ENCODE measurements around the gene MICOS13.

Gene MICOS13

DNA sequence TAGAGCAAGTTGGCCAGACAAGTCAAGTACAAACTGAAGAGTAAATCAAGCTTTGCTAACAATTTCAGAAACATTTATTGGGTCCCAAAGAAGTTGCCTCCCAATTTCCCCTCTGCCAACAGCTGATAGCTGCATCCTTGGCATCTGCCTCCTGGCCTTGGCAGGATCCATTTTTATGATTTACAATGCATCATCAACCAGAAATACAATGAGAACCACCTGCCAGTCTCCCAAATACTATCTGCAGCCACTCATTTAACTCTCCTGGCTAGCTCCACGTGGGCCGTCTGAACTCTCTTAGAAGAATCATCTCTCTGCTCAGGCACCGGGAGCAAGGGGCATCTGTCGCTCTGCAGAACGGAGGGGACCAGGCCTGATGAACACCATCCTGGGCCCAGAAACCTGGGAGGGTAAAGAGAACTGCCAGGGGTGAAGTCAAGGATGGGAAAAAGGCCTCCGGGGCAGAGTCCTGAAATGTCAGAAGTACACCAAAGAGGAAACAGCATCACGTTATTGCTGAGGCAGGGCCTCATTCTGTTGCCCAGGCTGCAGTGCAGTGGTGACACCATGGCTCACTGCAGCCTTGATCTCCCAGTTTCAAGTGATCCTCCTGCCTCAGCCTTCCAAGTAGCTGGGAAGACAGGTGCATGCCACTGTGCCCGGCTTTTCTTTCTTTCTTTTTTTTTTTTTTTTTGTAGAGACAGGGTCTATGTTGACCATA lies 37.1 kb upstream of the MICOS13 start:
- Histone ChIP-seq H3K27ac (ENCODE audit: low read depth, low read length) (no peak overlapping the region), H3K4me3 (ENCODE audit: low read length) (peak overlapping the region; percentile 73), H3K79me2 (ENCODE audit: control insufficient read depth, low read length) (peaks cover 67% of the 10 kb centered on the region), H3K4me1 (ENCODE audit: control insufficient read depth, low read length) (peaks cover 24% of the 10 kb centered on the region), H3K27me3 (ENCODE audit: control insufficient read depth, low read length) (no peaks in the 10 kb centered on the region), H3F3A (ENCODE audit: control insufficient read depth, insufficient read depth) (no peaks in the 10 kb centered on the region), H3K36me3 (ENCODE audit: control insufficient read depth, low read length) (peaks cover 63% of the 10 kb centered on the region), H4K20me1 (ENCODE audit: control insufficient read depth, insufficient read depth, low read depth, low read length) (peaks cover 9% of the 10 kb centered on the region; the same call in 1 of the 2 replicates), H3K9me3 (ENCODE audit: control insufficient read depth, insufficient read depth, low read length) (no peaks in the 10 kb centered on the region), H3K9me2 (replicated peaks; ENCODE audit: control insufficient read depth, low read length) (no peaks in the 10 kb centered on the region), H3K4me2 (ENCODE audit: low read length) (peak overlapping the region; percentile 69)
- TF ChIP-seq EZH2phosphoT487 (IDR thresholded peaks at IDR 0.05; ENCODE audit: borderline replicate concordance, low read length), result no peak
- TF ChIP-seq, protein P1, sequence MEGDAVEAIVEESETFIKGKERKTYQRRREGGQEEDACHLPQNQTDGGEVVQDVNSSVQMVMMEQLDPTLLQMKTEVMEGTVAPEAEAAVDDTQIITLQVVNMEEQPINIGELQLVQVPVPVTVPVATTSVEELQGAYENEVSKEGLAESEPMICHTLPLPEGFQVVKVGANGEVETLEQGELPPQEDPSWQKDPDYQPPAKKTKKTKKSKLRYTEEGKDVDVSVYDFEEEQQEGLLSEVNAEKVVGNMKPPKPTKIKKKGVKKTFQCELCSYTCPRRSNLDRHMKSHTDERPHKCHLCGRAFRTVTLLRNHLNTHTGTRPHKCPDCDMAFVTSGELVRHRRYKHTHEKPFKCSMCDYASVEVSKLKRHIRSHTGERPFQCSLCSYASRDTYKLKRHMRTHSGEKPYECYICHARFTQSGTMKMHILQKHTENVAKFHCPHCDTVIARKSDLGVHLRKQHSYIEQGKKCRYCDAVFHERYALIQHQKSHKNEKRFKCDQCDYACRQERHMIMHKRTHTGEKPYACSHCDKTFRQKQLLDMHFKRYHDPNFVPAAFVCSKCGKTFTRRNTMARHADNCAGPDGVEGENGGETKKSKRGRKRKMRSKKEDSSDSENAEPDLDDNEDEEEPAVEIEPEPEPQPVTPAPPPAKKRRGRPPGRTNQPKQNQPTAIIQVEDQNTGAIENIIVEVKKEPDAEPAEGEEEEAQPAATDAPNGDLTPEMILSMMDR (IDR thresholded peaks at IDR 0.05; ENCODE audit: low read depth, low read length, poor library complexity, severe bottlenecking), result no peak

DNA sequence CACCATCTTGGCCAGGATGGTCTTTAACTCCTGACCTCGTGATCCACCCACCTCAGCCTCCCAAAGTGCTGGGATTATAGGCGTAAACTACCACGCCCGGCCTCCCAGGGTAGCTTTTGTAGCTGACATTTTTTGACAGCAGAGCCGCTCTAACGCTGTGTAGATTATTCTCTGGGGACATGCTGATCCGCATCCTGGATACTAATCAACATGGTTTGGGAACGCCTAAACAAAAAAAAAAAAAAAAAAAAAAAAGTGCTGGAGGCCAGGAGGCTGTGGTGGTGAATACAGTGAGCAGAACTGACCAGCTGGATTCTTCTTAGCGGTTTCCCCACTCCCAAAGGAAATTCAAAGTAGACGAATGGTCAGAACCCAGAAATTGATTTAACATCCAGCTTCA lies 34.5 kb upstream of the MICOS13 start:
- Histone ChIP-seq H3K4me1 (ENCODE audit: control insufficient read depth, low read length) (peaks cover 15% of the 10 kb centered on the region), H3K4me3 (ENCODE audit: low read length) (no peak overlapping the region), H3K79me2 (ENCODE audit: control insufficient read depth, low read length) (peaks cover 73% of the 10 kb centered on the region), H3K4me2 (ENCODE audit: low read length) (no peak overlapping the region), H3K27ac (ENCODE audit: low read depth, low read length) (no peak overlapping the region), H3K36me3 (ENCODE audit: control insufficient read depth, low read length) (peaks cover 84% of the 10 kb centered on the region), H3F3A (ENCODE audit: control insufficient read depth, insufficient read depth) (no peaks in the 10 kb centered on the region), H3K9me2 (replicated peaks; ENCODE audit: control insufficient read depth, low read length) (no peaks in the 10 kb centered on the region), H3K9me3 (ENCODE audit: control insufficient read depth, insufficient read depth, low read length) (no peaks in the 10 kb centered on the region), H4K20me1 (ENCODE audit: control insufficient read depth, insufficient read depth, low read depth, low read length) (peaks cover 9% of the 10 kb centered on the region; the same call in 1 of the 2 replicates), H3K27me3 (ENCODE audit: control insufficient read depth, low read length) (no peaks in the 10 kb centered on the region)
- no peak for TF ChIP-seq EZH2phosphoT487 (IDR thresholded peaks at IDR 0.05; ENCODE audit: borderline replicate concordance, low read length)
- TF ChIP-seq, protein P1 (IDR thresholded peaks at IDR 0.05; ENCODE audit: low read depth, low read length, poor library complexity, severe bottlenecking), result no peak

DNA sequence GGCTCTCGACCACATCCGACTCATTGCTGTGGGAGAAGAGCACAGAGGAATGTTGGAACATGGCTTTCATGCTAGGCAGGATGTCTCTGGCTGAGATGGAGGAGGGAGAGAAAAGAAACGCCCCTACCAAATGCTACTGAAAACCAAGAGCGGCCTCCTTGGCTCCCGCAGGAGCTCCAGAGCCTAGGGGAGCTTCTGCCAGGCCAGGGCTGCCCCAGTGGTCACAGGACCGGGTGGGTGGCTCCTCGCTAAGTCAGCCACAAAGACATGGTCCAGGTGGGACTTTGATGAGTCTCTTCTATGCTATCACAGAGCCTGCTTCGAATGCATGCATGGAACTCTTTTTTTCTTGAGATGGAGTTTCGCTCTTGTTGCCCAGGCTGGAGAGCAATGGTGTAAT lies 32.9 kb upstream of the MICOS13 start:
- Histone ChIP-seq H3K9me3 (ENCODE audit: control insufficient read depth, insufficient read depth, low read length) (no peaks in the 10 kb centered on the region), H3K27ac (ENCODE audit: low read depth, low read length) (no peak overlapping the region), H3K4me1 (ENCODE audit: control insufficient read depth, low read length) (peaks cover 12% of the 10 kb centered on the region), H4K20me1 (ENCODE audit: control insufficient read depth, insufficient read depth, low read depth, low read length) (peaks cover 9% of the 10 kb centered on the region; the same call in 1 of the 2 replicates), H3K9me2 (replicated peaks; ENCODE audit: control insufficient read depth, low read length) (no peaks in the 10 kb centered on the region), H3K36me3 (ENCODE audit: control insufficient read depth, low read length) (peaks cover 80% of the 10 kb centered on the region), H3K4me3 (ENCODE audit: low read length) (no peak overlapping the region), H3K27me3 (ENCODE audit: control insufficient read depth, low read length) (no peaks in the 10 kb centered on the region), H3K4me2 (ENCODE audit: low read length) (no peak overlapping the region), H3F3A (ENCODE audit: control insufficient read depth, insufficient read depth) (no peaks in the 10 kb centered on the region), H3K79me2 (ENCODE audit: control insufficient read depth, low read length) (peaks cover 57% of the 10 kb centered on the region)
- TF ChIP-seq EZH2phosphoT487 (IDR thresholded peaks at IDR 0.05; ENCODE audit: borderline replicate concordance, low read length), result no peak
- TF ChIP-seq, protein P1 (IDR thresholded peaks at IDR 0.05; ENCODE audit: low read depth, low read length, poor library complexity, severe bottlenecking), result no peak
